ENCODE measurements around the gene CDC34.

The CDC34 gene, protein sequence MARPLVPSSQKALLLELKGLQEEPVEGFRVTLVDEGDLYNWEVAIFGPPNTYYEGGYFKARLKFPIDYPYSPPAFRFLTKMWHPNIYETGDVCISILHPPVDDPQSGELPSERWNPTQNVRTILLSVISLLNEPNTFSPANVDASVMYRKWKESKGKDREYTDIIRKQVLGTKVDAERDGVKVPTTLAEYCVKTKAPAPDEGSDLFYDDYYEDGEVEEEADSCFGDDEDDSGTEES

DNA sequence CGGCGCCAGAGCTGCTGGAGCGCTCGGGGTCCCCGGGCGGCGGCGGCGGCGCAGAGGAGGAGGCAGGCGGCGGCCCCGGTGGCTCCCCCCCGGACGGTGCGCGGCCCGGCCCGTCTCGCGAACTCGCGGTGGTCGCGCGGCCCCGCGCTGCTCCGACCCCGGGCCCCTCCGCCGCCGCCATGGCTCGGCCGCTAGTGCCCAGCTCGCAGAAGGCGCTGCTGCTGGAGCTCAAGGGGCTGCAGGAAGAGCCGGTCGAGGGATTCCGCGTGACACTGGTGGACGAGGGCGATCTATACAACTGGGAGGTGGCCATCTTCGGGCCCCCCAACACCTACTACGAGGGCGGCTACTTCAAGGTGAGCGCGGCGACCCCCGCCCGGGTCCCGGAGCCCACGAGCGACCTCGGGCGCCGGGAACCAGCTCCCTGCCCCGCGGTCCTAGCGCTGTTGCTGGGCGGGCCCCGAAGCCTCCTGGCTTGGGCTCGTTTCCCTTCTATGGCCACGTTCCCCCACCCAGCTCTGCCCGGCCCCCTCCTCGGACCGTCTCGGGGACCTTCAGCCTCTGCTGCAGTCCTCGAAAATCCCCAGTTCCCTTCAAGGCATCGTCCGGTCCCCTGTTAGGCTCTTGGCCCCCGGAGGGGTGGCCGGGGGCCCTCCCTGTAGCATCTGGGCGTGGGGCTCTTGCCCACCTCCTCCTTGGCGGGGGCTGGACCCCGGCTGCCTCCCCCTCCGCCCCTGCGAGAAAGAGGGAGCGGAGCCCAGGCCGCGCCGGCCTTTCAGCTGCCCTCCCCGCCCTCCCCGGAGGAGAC lies at the start of gene CDC34:
CDC34 (plus strand) TSS at position 8 of the 808 bp plus-strand sequence; CDS start at position 180, 172 bp downstream.
- no peak for DNase-seq (ENCODE audit: low spot score)

DNA sequence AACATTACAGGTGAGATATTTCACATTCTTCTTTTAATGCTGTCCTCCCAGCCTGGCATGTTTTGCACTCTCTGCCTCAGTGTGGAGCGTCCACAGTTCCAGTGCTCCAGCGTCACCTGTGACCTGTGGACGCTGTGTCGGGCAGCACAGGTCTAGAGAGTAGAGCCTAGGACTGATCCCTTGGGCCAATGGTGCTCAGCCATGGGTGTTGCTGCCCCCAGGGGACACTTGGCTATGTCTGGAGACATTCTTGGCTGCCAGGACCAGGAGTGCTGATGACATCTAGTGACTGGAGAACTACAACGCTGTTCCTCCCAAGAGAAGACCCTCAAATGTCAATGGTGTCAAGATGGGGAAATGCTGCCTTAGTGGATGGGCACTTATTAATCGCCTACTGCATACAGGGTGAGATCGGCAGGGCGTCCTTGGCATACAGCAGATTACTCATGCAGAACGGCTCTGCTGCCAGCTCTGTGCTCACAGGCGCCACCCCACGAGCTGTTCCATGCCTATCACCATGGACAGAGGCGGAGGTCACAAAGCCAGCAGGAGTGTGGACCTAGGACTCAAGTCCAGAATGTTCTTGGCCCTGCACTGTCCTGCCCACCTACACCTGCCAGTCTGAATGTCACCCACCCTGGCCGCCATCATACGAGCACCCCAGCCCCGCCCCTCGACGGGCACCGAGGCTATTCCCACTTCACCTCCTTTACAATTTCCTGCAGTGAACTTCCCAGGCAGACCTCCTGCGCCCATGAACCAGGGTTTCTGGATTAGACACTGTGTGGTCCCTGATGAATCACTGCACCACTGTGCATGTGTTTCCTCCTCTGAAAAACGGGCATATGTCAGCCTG lies 49.1 kb upstream of the CDC34 start:
- DNase-seq (ENCODE audit: low spot score): no peak

DNA sequence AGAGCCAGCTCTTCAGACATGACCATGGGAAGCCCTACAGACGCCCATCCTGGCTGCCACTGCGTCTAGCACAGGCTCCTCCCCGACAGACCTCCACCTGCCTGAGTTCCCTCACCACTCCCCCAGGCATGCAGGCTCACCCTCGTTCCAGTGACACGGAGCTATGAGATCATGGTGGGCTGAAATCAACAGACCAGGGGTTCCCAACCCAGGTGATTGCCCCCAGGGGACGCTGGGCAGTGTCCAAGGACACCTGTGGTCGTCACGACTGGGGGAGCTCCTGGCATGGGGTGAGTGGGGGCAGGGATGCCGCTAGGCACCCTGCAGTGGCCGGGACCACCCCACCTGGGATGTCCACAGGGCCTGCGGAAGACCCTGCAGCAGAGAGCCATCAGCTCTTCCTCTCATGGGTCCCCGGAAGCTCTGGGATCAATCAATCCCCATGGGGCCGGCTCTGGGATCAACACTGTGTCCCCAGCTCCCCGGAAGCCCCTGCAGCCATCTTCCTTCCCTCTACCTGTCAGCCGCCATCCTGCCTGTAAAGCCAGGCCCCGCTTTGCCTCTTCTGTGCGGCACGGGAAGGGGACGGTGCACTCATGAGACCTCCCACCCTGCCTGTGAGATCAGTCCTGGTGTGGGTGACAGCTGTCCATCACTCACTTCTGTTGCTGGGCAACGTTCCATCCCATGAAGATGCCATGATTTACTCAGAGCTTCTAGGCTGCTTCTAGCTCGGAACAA lies 48.1 kb upstream of the CDC34 start:
- DNase-seq (ENCODE audit: low spot score): no peak

DNA sequence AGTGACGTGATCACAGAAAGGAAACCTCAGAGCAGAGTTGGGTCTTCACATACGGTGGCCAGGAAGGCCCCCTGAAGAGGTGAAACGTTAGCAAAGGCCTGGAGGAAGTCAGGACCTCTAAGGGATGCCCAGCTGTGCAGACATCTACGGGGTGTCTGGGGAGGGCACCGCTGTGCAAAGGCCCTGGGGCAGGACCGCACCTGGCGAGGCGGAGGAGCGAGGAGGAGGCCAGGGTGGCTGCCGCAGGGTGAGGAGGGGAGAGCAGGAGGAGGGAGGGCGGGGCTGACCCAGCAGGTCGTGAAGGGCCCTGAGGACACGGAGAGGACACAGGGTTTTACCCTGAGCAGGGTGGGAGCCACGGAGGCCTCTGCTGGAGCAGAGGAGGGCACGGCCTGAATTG lies 47.1 kb upstream of the CDC34 start:
- no peak for DNase-seq (ENCODE audit: low spot score)

- DNase-seq (ENCODE audit: low spot score): no peak
Observed at GRCh38 chr19:485077-485476, 46.5 kb upstream of the CDC34 start.

- DNase-seq (ENCODE audit: low spot score): peak; percentile 97
Observed at GRCh38 chr19:485583-486236, 45.9 kb upstream of the CDC34 start.

DNA sequence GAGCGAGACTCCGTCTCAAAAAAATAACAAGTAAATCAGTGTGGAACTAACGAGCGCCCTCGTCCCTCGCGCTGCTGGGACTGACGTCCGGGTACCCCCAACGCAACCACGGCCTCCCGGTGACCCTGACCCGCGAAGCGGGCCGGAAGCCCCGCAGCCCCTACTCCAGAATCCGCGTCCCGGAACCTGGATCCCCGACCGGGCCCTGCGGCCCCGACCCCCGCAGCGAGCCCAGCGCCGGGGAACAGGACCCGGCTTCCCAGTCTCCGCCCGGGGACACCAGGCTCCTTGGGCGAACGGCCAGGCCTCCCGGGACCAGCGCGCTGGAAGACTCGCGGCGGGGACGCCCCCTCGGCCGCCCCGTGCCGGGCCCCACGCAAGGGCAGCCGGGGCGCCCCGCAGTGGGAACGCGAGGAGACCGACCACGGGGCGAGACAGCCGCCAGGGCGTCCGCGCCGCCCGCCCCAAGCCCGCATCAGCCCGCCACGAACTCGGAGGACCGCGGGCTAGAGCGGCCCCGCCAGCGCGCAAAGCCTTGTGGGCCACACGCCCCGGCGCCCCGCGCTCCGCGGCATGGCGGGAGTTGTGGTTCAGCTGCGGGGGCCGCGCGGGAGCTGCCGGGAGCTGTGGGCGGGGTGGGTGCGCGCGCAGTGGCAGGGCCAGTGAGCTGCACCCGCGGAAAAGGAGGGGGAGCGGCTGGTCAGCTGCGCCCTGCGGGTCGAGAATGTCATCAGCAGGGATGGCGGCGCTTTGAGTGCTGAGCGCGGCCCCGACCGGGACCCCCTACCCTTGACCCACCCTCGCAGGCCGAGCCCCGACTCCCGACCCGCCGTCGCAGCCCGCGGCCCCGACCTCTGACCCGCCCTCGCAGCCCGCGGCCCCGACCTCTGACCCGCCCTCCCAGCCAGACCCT lies 42.8 kb upstream of the CDC34 start:
- peak; percentile 83 for DNase-seq (ENCODE audit: low spot score)

DNA sequence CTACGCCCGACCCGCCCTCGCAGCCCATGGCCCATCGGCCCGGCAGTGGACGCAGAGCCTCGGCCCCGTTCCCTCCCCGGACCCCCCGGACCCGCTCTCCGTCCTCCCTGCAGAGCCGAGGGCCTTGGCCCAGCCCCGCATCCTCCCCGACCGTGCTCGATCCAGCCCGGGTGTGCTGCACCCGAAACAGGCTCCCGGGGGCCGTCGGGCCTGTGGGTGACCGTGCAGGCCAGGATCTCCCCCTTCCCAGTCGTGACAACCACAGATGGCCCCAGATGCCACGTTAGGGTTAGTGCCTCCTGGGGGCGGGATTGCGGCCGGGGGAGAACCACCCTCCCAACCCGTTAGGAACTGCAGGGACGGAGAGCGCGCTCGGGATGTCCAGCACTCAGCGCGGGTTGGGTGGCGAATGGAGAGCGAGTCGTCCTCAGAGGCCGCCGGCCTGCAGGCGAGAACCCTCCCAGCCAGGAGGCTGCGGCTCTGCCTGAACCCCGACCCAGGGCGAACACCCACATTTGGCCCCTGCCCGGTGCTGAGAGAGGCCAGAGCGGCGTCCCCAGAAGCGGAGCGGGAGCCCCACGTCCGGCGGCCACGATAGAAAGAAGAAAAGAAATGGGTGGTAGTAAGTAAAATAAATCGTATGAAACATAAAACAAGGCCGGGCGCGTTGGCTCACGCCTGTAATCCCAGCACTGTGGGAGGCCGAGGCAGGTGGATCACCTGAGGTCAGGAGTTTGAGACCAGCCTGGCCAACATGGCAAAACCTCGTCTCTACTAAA lies 42.0 kb upstream of the CDC34 start:
- peak; percentile 42 for DNase-seq (ENCODE audit: low spot score)

GRCh38 chr19:491146-491741 lies 40.3 kb upstream of the CDC34 start:
- no peak for DNase-seq (ENCODE audit: low spot score)

GRCh38 chr19:492091-492531 lies 39.4 kb upstream of the CDC34 start:
- no peak for DNase-seq (ENCODE audit: low spot score)

GRCh38 chr19:493391-494170 lies 38.0 kb upstream of the CDC34 start:
- DNase-seq (ENCODE audit: low spot score): no peak

GRCh38 chr19:494171-495080 lies 37.1 kb upstream of the CDC34 start:
- no peak for DNase-seq (ENCODE audit: low spot score)

- no peak for DNase-seq (ENCODE audit: low spot score)
Observed at GRCh38 chr19:495081-495401, 36.5 kb upstream of the CDC34 start.

DNA sequence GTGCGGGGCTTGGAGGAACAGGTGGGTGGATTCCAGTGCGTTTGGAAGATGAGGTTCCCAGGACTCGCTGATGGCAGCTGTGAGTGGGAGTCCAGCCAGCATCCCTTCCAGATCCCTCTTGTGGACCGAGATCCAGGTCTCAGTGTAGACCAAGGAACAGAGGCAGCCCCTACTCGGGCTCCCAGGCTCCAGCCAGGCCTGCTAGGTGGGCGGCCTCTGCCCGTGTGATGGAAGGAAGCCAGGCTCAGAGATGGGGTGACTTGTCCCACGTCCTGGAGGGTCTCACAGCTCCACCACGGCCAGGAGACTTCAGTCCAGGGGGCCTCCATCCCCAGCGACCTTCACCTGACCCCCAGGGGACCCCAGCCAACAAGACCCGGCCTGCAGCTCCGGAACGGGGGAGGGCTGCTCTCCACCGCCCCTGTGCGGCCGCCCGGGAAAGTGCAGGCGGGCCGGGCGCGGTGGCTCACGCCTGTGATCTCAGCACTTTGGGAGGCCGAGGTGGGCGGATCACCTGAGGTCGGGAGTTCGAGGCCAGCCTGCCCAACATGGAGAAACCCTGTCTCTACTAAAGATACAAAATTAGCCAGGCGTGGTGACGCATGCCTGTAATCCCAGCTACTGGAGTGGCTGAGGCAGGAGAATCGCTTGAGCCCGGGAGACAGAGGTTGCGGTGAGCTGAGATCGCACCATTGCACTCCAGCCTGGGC lies 36.0 kb upstream of the CDC34 start:
- DNase-seq (ENCODE audit: low spot score): no peak

DNA sequence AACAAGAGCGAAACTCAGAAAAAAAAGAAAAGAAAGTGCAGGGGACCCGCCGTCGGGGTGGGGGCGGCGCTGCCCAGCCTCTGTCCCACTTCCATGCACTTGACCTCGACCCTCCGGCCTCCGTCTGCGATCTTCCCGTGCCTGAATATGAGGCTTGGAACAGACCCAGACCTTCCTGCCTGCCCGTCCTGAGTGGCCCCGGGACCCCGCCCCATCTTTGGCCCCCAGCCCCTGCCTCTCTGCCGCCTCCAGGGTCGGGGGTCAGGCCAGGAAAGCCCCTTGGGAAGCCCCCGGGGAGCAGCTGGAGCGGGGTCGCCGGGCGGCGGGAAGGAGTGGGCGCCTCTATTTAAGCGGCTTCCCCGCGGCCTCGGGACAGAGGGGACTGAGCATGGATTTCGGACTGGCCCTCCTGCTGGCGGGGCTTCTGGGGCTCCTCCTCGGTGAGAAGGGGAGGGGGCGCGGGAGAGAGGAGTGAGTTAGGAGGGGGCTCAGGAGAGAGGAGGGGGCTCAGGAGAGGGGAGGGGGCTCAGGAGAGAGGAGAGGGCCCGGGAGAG lies 35.4 kb upstream of the CDC34 start, which contains the start of gene MADCAM1:
MADCAM1 (plus strand) TSS at position 375 of the 554 bp plus-strand sequence; CDS start at position 389, 14 bp downstream.
- DNase-seq (ENCODE audit: low spot score): no peak

DNA sequence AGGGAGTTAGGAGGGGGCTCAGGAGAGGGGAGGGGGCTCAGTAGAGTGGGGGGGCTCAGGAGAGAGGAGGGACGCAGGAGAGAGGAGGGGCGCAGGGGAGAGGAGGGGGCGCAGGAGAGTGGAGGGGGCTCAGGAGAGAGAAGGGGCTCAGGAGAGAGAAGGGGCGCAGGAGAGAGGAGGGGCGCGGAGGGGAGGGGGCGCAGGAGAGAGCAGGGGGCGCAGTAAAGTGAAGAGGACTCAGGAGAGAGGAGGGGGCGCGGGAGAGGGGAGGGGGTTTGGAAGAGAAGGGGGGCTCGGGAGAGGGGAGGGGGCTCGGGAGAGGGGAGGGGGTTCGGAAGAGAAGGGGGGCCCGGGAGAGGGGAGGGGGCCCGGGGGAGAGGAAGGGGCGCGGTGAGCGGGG lies 34.6 kb upstream of the CDC34 start:
- no peak for DNase-seq (ENCODE audit: low spot score)

All from pons (tissue), 1 donor.